Liver (tissue), 3 donors: Measurements from ENCODE around the gene ZXDC.

Experiments used
- CTCF ChIP-seq: fragments of 150-350 bp; IDR thresholded peaks from 2 replicates; pipeline ENCODE4 v1.5.1; 2017; ENCODE audit warnings: improper control_type of control experiment, low read depth, low read length; ENCODE audit not compliant: missing input control
- SP1 ChIP-seq: IDR thresholded peaks from 2 replicates; pipeline ENCODE4 v1.6.1; 2018; ENCODE audit warnings: antibody characterized with exemption, mild to moderate bottlenecking
- TF ChIP-seq, protein P1 (sequence below): IDR thresholded peaks from 2 replicates; pipeline ENCODE4 v1.6.1; 2016; ENCODE audit warnings: antibody characterized with exemption, mild to moderate bottlenecking
- TF ChIP-seq, protein P2 (sequence below): IDR thresholded peaks from 2 replicates; pipeline ENCODE4 v1.6.1; 2016; ENCODE audit warnings: antibody characterized with exemption
- donor health status: healthy.
- donor health status: healthy.

DNA sequence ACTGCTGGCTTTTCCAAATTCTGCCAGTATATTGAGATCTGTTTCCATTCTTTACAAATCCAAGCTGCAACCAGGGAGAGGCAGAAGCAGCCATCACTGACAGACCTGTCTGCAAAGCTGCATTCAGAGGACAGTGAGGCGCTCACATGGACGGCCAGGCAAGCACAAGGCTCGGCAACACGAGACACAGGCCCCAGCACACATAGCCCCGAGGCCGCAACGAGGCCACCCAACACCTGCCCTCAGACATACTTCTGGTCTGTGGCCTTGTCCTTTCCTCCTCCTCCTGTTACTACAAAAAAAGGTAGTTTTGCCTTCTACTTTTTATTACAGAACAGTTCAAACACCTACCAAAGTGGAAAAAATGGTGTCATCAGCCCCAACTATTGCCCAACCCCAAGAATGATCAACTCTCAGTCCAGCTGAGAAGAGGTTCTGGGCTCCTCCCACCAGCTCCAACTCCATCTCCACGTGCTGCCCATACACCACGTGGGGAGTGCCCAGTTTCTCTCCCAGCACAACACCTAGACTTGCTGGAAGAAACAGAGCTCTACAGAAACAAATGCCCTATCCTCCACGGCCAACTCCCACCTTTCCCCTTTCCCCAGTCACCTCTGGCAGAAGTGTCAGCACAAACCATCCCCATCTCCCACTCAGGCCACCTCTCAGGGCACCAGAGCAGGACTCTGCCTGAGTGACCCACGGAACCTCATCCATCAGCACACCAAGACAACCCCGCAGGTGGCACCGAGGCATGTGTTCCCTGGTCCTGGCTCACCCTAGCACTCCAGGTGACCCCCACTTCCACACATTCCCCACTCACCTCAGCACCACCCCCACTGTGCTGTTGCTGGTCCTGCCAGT is 7.4 kb downstream of the ZXDC start:
- no peak for TF ChIP-seq CTCF
- TF ChIP-seq, protein P1, sequence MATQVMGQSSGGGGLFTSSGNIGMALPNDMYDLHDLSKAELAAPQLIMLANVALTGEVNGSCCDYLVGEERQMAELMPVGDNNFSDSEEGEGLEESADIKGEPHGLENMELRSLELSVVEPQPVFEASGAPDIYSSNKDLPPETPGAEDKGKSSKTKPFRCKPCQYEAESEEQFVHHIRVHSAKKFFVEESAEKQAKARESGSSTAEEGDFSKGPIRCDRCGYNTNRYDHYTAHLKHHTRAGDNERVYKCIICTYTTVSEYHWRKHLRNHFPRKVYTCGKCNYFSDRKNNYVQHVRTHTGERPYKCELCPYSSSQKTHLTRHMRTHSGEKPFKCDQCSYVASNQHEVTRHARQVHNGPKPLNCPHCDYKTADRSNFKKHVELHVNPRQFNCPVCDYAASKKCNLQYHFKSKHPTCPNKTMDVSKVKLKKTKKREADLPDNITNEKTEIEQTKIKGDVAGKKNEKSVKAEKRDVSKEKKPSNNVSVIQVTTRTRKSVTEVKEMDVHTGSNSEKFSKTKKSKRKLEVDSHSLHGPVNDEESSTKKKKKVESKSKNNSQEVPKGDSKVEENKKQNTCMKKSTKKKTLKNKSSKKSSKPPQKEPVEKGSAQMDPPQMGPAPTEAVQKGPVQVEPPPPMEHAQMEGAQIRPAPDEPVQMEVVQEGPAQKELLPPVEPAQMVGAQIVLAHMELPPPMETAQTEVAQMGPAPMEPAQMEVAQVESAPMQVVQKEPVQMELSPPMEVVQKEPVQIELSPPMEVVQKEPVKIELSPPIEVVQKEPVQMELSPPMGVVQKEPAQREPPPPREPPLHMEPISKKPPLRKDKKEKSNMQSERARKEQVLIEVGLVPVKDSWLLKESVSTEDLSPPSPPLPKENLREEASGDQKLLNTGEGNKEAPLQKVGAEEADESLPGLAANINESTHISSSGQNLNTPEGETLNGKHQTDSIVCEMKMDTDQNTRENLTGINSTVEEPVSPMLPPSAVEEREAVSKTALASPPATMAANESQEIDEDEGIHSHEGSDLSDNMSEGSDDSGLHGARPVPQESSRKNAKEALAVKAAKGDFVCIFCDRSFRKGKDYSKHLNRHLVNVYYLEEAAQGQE: no peak
- peak; percentile 79 for TF ChIP-seq SP1
- TF ChIP-seq, protein P2, sequence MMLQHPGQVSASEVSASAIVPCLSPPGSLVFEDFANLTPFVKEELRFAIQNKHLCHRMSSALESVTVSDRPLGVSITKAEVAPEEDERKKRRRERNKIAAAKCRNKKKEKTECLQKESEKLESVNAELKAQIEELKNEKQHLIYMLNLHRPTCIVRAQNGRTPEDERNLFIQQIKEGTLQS: peak; percentile 95
